ENCODE data around the gene JAM2.
"Not testable (repeated sequence)": the region's sequence is repeated elsewhere in the genome, so short reads cannot be mapped to it uniquely, and the experiment has no call there.

Gene JAM2, protein sequence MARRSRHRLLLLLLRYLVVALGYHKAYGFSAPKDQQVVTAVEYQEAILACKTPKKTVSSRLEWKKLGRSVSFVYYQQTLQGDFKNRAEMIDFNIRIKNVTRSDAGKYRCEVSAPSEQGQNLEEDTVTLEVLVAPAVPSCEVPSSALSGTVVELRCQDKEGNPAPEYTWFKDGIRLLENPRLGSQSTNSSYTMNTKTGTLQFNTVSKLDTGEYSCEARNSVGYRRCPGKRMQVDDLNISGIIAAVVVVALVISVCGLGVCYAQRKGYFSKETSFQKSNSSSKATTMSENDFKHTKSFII

DNA sequence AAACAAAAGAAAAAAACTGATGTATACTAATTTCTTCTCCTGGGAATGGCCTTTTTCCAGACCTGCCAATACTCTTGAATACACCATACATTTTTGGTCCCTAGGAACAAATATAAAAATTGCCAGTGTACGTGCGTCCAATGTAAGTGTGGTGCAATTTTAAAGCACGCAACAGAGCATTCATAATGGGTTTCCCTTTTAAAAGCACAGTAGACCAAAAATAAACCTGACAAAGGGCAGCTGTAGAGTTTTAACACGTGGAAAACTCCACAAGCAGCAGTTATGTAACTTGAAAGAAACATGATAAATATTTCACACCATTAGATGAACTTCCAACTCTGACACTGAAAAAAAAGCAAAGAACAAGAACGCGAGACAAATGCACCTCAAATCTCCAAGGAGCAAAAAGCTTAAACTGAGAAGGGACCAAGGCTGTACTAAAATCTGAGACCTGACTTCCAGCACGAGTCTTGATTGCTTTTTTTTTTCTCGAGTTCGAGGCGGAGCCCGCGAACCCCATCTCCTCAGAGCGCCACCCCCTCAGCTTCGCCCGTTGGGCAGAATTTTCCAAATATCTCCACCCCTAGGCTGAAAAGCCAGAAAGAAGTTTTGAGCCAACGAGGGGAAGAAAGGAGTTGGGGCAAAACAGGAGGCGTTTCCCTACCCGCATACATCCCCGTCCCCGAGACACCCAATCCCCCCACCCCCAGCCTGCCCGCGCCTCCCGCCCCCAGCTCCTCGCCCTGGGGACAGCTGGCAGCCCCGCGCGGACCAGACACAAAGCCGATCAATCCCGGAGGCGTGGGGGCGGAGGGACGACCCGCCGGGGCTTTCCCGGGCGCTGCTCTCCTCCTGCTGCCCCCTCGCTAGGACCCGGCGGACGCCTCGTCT, at the start of gene JAM2:
Gene JAM2 (plus strand): TSS at position 599 of the 891 bp plus-strand sequence. CDS start 564 bp downstream, outside the sequence.
- Histone ChIP-seq H3K4me1 (ENCODE audit: insufficient read depth, low read length) (peaks cover 28% of the 10 kb centered on the region), H3K27me3 (ENCODE audit: insufficient read depth, low read length) (no peaks in the 10 kb centered on the region), H3K4me3 (ENCODE audit: low read length) (peak within 1 kb of the TSS; percentile 92), H3K9me3 (ENCODE audit: low read length) (no peaks in the 10 kb centered on the region), H2AFZ (ENCODE audit: low read depth, low read length) (peak within 1 kb of the TSS; percentile 48), H3K36me3 (ENCODE audit: insufficient read depth, low read length) (peaks cover 11% of the 10 kb centered on the region)

DNA sequence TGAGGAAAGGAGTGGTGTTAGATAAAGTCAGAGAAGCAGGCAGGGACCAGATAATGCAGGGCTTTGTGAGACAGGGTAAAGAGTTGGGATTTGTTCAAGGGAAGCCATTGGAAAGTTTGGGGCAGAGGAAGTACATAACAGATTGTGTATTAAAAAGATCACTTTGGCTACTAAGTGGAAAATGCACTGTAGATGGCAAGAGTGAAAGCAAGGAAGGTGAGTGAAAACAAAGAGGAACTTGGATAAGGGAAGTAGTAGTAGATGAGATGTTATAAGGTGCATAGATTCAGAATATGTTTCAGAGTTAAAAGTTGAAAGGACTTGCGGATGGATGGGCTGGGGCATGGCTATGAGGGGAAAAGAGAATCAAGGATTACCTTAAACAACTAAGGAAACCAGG, 49.2 kb upstream of the JAM2 start:
- Histone ChIP-seq H3K27me3 (ENCODE audit: insufficient read depth, low read length) (no peaks in the 10 kb centered on the region), H3K36me3 (ENCODE audit: insufficient read depth, low read length) (peaks cover 78% of the 10 kb centered on the region), H3K4me1 (ENCODE audit: insufficient read depth, low read length) (no peaks in the 10 kb centered on the region), H3K4me3 (ENCODE audit: low read length) (no peak overlapping the region), H3K9me3 (ENCODE audit: low read length) (no peaks in the 10 kb centered on the region), H2AFZ (ENCODE audit: low read depth, low read length) (no peak overlapping the region)

DNA sequence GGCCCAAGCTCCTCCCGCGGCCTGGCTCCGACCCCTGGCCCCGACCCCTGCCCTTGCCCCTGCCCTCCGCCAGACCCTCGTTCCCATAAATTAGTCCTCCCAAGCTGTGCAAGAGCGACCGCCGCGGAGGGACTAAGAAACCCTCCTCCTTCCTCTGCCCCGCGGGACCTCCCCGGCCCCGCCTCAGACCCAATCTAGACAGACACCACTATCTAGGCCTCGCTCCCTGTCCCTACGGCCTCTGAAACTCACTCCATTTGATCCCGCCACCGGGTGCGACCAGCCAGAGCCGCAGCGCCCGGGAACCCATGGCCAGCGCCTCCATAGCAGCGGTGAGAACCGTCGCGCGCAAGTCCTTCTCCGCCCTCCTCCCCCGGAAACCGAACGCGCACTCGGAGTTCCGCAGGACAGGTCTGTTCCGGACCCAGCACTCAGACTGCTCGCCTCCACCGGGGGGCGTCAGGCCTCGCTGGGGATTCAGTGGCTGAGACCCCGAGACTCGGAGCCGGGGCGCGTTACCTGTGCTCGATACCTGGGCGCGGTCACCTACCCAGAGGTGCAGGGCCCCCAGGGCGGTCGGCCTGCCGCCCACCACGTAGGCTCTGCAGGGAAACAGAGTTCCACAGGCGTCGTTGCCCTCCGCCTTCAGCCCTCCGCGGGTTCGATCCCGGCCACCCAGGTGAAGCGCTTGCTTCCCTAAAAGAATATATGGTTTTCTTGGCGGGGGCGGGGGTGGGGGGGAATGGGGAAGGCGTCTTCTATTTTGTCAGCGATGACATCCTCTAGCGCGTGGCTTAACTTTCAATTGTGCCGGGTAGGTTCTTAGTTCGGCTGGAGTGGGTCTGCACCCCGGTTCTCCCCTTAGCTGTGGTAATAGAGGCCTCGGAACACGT, 31.7 kb upstream of the JAM2 start, which contains the start of gene MRPL39:
Gene MRPL39 (minus strand): TSS at position 331 of the 893 bp plus-strand sequence. CDS start 6 bp downstream, at position 325.
- Histone ChIP-seq H3K4me1 (ENCODE audit: insufficient read depth, low read length) (peaks cover 11% of the 10 kb centered on the region), H3K4me3 (ENCODE audit: low read length) (peak within 1 kb of the TSS; percentile 71), H3K36me3 (ENCODE audit: insufficient read depth, low read length) (peaks cover 38% of the 10 kb centered on the region), H3K9me3 (ENCODE audit: low read length) (no peaks in the 10 kb centered on the region), H2AFZ (ENCODE audit: low read depth, low read length) (peak within 1 kb of the TSS; percentile 95), H3K27me3 (ENCODE audit: insufficient read depth, low read length) (no peaks in the 10 kb centered on the region)

DNA sequence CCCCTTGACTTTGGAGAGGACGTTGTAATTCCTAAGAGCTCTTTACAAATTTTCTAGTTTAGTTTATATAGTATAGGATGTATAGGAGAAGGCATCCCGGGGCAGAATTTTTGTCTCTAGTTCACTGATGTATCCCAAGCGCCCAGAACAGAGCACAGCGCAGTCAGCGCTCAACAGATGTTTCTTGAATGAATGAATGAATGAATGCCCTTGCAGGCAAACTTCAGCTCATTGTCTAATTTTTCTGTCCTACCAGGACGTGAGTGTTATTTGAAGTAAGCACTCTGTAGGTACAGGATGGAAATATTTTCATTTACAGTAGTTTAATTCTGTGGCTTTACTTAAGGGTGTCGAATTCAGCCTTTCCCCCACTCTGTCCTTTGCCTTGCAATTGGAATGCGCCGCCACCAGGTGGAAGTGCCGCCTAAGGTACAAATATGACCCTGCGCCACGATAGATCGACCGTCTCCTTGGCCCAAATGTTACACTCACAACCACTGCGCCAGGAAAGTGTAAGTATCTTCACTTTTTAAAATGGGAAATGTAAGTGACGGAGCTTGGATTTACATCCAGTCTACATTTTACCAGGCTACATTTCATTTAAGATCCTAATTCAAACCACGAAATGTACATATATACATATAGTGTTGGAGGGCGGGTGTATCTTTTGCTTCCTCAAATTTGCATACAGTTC, 30.9 kb upstream of the JAM2 start:
- Histone ChIP-seq H3K4me3 (ENCODE audit: low read length) (peak overlapping the region; percentile 71), H3K36me3 (ENCODE audit: insufficient read depth, low read length) (peaks cover 31% of the 10 kb centered on the region), H3K27me3 (ENCODE audit: insufficient read depth, low read length) (no peaks in the 10 kb centered on the region), H2AFZ (ENCODE audit: low read depth, low read length) (peak overlapping the region; percentile 95), H3K9me3 (ENCODE audit: low read length) (no peaks in the 10 kb centered on the region), H3K4me1 (ENCODE audit: insufficient read depth, low read length) (peaks cover 11% of the 10 kb centered on the region)

DNA sequence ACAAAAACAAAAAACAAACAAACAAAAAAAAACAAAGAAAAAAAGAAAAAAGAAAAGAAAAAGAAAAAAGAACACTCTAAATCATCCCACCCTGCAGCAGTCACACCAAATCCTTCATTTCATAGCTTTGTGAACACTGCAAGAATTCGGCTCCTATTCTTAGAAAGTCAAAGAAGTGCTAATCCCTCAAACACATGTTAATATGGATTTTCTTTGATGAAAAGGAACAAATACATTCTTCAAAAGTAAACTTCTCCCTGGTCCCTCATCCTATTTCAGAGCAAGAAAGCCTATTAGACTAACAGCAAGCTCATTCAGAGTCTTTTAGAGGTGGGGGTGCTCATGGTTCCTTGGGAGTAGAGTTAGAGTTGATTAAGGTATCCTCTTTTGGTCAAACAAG, 24.6 kb upstream of the JAM2 start:
- H3K4me1 ChIP-seq (ENCODE audit: insufficient read depth, low read length) = no peaks in the 10 kb centered on the region
- no peaks in the 10 kb centered on the region for H3K9me3 ChIP-seq (ENCODE audit: low read length)
- H3K36me3 ChIP-seq (ENCODE audit: insufficient read depth, low read length) = no peaks in the 10 kb centered on the region
- H2AFZ ChIP-seq (ENCODE audit: low read depth, low read length) = no peak overlapping the region
- no peaks in the 10 kb centered on the region for H3K27me3 ChIP-seq (ENCODE audit: insufficient read depth, low read length)
- H3K4me3 ChIP-seq (ENCODE audit: low read length) = no peak overlapping the region

DNA sequence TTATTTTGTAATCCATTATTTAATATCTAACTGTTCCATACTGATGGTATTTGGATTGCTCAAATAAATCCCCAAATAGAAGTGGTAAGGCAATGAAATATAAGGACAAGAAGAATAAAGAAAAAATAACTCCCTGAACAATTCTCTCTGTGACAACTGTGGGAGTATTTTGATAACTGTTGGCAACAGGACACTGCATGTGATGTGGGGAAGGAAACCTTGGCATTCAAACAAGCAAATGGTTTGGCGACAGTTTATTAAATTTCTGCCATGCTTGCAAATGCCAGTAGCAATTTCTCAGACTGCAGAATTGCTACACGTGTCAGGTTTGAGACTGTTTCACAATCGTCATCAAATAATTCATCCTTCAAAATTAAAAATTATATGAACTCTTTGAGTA, 23.2 kb upstream of the JAM2 start:
- Histone ChIP-seq H3K27me3 (ENCODE audit: insufficient read depth, low read length) (no peaks in the 10 kb centered on the region), H3K4me1 (ENCODE audit: insufficient read depth, low read length) (no peaks in the 10 kb centered on the region), H3K9me3 (ENCODE audit: low read length) (no peaks in the 10 kb centered on the region), H3K4me3 (ENCODE audit: low read length) (no peak overlapping the region), H2AFZ (ENCODE audit: low read depth, low read length) (no peak overlapping the region), H3K36me3 (ENCODE audit: insufficient read depth, low read length) (no peaks in the 10 kb centered on the region)

DNA sequence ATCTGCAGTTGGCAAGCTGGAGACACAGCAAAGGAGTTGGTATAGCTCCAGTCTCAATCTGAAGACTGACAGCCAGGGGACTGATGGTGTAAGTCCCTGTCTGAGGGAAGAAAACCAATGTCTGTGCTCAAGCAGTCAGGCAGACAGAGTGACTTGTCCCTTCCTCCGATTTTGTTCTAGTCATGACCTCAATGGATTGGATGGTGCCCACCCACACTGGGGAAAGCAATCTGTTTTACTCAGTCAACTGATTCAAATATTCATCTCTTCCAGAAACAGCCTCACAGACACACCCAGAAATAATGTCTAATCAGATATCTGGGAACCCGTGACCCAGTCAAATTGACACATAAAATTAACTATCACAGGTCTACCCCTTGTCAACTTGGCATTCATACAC, 19.9 kb upstream of the JAM2 start:
- no peaks in the 10 kb centered on the region for H3K36me3 ChIP-seq (ENCODE audit: insufficient read depth, low read length)
- H3K27me3 ChIP-seq (ENCODE audit: insufficient read depth, low read length) = no peaks in the 10 kb centered on the region
- H3K9me3 ChIP-seq (ENCODE audit: low read length) = no peaks in the 10 kb centered on the region
- no peak overlapping the region for H3K4me3 ChIP-seq (ENCODE audit: low read length)
- H2AFZ ChIP-seq (ENCODE audit: low read depth, low read length) = no peak overlapping the region
- H3K4me1 ChIP-seq (ENCODE audit: insufficient read depth, low read length) = no peaks in the 10 kb centered on the region

DNA sequence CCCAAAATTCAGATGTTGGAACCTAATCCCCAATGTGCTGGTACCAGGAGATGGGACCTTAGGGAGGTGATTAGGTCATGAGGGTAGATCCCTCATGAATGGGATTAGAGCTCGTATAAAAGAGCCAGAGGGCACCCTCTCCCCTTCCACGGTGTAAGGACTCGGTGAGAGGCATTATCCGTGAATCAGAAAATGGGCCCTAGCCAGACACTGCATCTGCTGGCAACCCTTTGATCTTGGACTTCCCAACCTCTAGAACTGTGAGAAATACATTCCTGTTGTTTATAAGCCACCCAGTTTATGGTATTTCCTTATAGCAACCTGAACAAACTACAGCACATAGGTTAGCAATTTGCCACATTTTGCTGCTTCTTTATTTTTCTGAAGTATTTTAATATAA, 14.5 kb upstream of the JAM2 start:
- Histone ChIP-seq H3K36me3 (ENCODE audit: insufficient read depth, low read length) (no peaks in the 10 kb centered on the region), H2AFZ (ENCODE audit: low read depth, low read length) (no peak overlapping the region), H3K4me1 (ENCODE audit: insufficient read depth, low read length) (peaks cover 8% of the 10 kb centered on the region), H3K27me3 (ENCODE audit: insufficient read depth, low read length) (no peaks in the 10 kb centered on the region), H3K4me3 (ENCODE audit: low read length) (no peak overlapping the region), H3K9me3 (ENCODE audit: low read length) (no peaks in the 10 kb centered on the region)

DNA sequence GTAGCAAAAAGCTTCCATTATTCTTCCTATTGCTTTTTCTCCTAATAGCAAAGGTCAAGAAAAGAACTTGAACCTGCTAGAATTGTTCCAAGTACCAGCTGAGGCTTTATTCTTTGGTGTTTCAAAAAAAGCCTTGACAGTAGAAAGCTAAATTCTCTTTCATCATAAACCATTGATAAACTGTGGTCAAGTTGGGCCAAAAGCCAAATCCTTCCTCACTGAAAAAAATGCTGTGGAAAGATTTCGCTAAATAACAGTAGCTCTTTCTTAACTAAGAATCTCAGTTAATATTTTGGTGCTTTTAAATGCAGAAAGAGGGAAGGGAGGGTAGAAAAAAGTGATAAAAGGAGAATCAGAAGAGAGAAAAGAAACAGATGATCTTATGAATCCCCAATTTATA, 14.0 kb upstream of the JAM2 start:
- H2AFZ ChIP-seq (ENCODE audit: low read depth, low read length) = no peak overlapping the region
- H3K27me3 ChIP-seq (ENCODE audit: insufficient read depth, low read length) = no peaks in the 10 kb centered on the region
- H3K4me3 ChIP-seq (ENCODE audit: low read length) = no peak overlapping the region
- no peaks in the 10 kb centered on the region for H3K36me3 ChIP-seq (ENCODE audit: insufficient read depth, low read length)
- H3K4me1 ChIP-seq (ENCODE audit: insufficient read depth, low read length) = peaks cover 8% of the 10 kb centered on the region
- no peaks in the 10 kb centered on the region for H3K9me3 ChIP-seq (ENCODE audit: low read length)

DNA sequence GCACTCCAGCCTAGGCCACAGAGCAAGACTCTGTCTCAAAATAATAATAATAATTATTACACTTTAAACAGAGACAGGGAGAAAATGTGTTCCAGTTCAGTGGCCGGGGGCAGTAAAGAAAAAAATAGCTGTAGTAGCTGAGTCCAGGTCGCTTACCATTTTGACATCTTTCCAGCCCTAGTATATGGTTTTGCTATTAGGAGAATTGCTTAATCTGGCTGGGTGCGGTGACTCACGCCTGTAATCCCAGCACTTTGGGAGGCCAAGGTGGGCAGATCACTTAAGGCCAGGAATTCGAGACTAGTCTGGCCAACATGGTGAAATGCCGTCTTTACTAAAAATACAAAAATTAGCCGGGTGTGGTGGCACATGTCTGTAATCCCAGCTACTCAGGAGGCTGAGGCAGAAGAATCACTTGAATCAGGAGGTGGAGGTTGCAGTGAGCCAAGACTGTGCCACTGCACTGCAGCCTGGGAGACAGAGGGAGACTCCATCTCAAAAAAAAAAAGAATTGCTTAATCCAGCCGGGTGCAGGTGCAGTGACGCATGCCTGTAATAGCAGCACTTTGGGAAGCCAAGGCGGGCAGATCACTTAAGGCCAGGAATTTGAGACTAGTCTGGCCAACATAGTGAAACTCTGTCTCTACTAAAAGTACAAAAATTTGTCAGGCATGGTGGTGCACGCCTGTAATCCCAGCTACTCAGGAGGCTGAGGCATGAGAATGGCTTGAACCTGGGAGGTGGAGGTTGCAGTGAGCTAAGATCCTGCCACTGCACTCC, 13.1 kb upstream of the JAM2 start:
- H3K27me3 ChIP-seq (ENCODE audit: insufficient read depth, low read length); H3K9me3 ChIP-seq (ENCODE audit: low read length); H3K4me1 ChIP-seq (ENCODE audit: insufficient read depth, low read length); H3K36me3 ChIP-seq (ENCODE audit: insufficient read depth, low read length); H3K4me3 ChIP-seq (ENCODE audit: low read length); H2AFZ ChIP-seq (ENCODE audit: low read depth, low read length): not testable (repeated sequence)

DNA sequence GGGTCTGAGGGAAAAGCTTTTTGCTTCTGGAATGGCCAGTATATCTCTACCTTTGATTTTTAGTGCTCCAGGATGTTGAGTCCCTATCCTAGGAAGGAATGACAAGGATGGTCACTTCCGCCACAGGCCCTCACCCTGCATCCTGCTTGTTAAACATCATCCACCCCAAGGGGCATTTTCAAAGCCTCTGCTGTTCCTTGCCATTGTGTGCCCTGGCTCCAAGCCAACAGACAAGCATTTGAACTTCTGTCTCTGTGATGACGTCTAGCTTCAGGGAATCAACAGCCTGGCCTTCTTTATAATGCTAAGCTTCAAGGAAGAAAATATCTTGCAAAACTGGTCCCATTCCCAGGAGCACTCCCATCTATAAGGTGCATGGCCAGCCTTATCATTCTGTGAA, 12.3 kb upstream of the JAM2 start:
- no peaks in the 10 kb centered on the region for H3K36me3 ChIP-seq (ENCODE audit: insufficient read depth, low read length)
- H3K4me3 ChIP-seq (ENCODE audit: low read length) = no peak overlapping the region
- peaks cover 8% of the 10 kb centered on the region for H3K4me1 ChIP-seq (ENCODE audit: insufficient read depth, low read length)
- no peaks in the 10 kb centered on the region for H3K9me3 ChIP-seq (ENCODE audit: low read length)
- H3K27me3 ChIP-seq (ENCODE audit: insufficient read depth, low read length) = no peaks in the 10 kb centered on the region
- H2AFZ ChIP-seq (ENCODE audit: low read depth, low read length) = no peak overlapping the region

DNA sequence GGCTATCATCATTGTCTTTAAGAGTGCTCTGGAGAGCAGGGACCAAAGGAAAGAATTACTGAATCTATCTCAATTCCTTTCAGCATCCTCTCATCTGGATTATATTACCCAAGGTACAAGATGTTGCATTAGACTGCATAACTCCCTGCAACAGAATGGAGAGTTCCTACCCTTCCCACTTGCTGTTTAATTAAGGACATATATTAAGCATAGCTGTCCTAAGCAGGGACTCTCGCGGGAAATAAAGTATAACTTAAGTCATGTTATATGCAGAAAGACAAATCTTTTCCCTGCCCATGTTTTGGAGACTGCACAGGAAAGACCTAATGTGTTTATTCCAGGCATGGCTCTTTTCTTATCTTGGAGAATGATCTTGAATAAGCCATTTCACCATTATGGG, 6.8 kb upstream of the JAM2 start:
- Histone ChIP-seq H3K36me3 (ENCODE audit: insufficient read depth, low read length) (no peaks in the 10 kb centered on the region), H3K9me3 (ENCODE audit: low read length) (no peaks in the 10 kb centered on the region), H3K4me3 (ENCODE audit: low read length) (no peak overlapping the region), H3K27me3 (ENCODE audit: insufficient read depth, low read length) (no peaks in the 10 kb centered on the region), H2AFZ (ENCODE audit: low read depth, low read length) (no peak overlapping the region), H3K4me1 (ENCODE audit: insufficient read depth, low read length) (no peaks in the 10 kb centered on the region)

All from neuron (in vitro differentiated cells).